Tibial artery (tissue), 4 donors: Measurements from ENCODE around the gene OSER1.

Experiments used
- DNase-seq, 2 donors: peaks; one replicate each; pipeline ENCODE4 v3.0.0-alpha.2; 2019
- H3K27ac ChIP-seq, 2 donors: fragments of 200-600 bp; sonication (generic) in 1 of 2; 1 replicate in 1 of 2; 2 replicates in 1 of 2; pipeline ENCODE4 v1.5.1; 2018 to 2019; ENCODE audit warnings: mild to moderate bottlenecking in 1 of 2
- H3K27me3 ChIP-seq, 2 donors: fragments of 200-600 bp; sonication (generic) in 1 of 2; one replicate each; pipeline versions ENCODE4 v1.5.1 to v1.6.0; 2016 to 2019
- H3K36me3 ChIP-seq, 3 donors: fragments of 200-600 bp; sonication (generic) in 2 of 3; one replicate each; pipeline ENCODE4 v1.5.1; 2016 to 2019; ENCODE audit warnings: mild to moderate bottlenecking in 2 of 3
- H3K4me1 ChIP-seq, 4 donors: fragments of 200-600 bp; sonication (generic) in 2 of 4; 1 replicate in 3 of 4; 2 replicates in 1 of 4; pipeline ENCODE4 v1.5.1; 2016 to 2019
- H3K4me3 ChIP-seq, 2 donors: fragments of 200-600 bp; sonication (generic) in 1 of 2; 1 replicate in 1 of 2; 2 replicates in 1 of 2; pipeline ENCODE4 v1.5.1; 2018 to 2019; ENCODE audit warnings: mild to moderate bottlenecking in 2 of 2
- H3K9me3 ChIP-seq, 3 donors: fragments of 200-600 bp; sonication (generic) in 1 of 3; one replicate each; pipeline ENCODE4 v1.5.1; 2016 to 2019
- CTCF ChIP-seq, 2 experiments: fragments of 200-600 bp in 1 of 2; fragments of 450-650 bp in 1 of 2; IDR thresholded peaks; one replicate each; pipeline ENCODE4 v1.5.1; 2017 to 2019; ENCODE audit warnings: antibody characterized with exemption in 2 of 2, mild to moderate bottlenecking in 1 of 2, moderate library complexity in 1 of 2
- intact Hi-C: fragments of 100-400 bp; cut with DNase I; formaldehyde crosslinking; loops from one replicate; pipeline ENCODE4 v1.15.0; 2023; ENCODE audit warnings: low total_unique reads

OSER1 gene

GRCh38 chr20:44218446-44218845, 7.9 kb upstream of the OSER1 start:
- intact Hi-C loops = loop anchor here (10.0 kb wide), 3 partner anchors 306 to 666 kb away; partner anchors contain the start of genes SERINC3 and YWHAB
- no peak for DNase-seq
- peaks cover 0 to 17% (median 0%) of the 10 kb centered on the region in 3 donors for H3K36me3 ChIP-seq
- no peak overlapping the region for H3K4me3 ChIP-seq
- no peak overlapping the region for H3K27ac ChIP-seq
- TF ChIP-seq CTCF (IDR thresholded peaks at IDR 0.05) = no peak
- peaks cover 0 to 8% (median 0%) of the 10 kb centered on the region in 4 donors for H3K4me1 ChIP-seq
- H3K9me3 ChIP-seq = no peaks in the 10 kb centered on the region
- no peaks in the 10 kb centered on the region for H3K27me3 ChIP-seq

GRCh38 chr20:44217342-44218092, 6.9 kb upstream of the OSER1 start:
- Histone ChIP-seq H3K36me3 (peaks cover 0 to 17% (median 0%) of the 10 kb centered on the region in 3 donors), H3K27ac (no peak overlapping the region), H3K9me3 (no peaks in the 10 kb centered on the region), H3K27me3 (no peaks in the 10 kb centered on the region), H3K4me1 (peaks cover 0 to 12% (median 2%) of the 10 kb centered on the region in 4 donors), H3K4me3 (no peak overlapping the region)
- TF ChIP-seq CTCF (IDR thresholded peaks at IDR 0.05) = peak; percentile 58 to 59
- intact Hi-C loops = loop anchor here (2.0 to 10.0 kb wide), 4 partner anchors 95 to 667 kb away; partner anchors contain the start of genes SERINC3 and YWHAB
- peak in 1 of 2 donors; percentile 41 for DNase-seq

GRCh38 chr20:44215125-44215524, 4.6 kb upstream of the OSER1 start:
- peak; percentile 65 to 76 for DNase-seq
- H3K27ac ChIP-seq = no peak overlapping the region
- no peaks in the 10 kb centered on the region for H3K9me3 ChIP-seq
- intact Hi-C loops = loop anchor here (10.0 kb wide), 3 partner anchors 310 to 670 kb away; partner anchors contain the start of genes SERINC3 and YWHAB
- peaks cover 0 to 23% (median 12%) of the 10 kb centered on the region in 4 donors for H3K4me1 ChIP-seq
- H3K36me3 ChIP-seq = peaks cover 0 to 8% (median 0%) of the 10 kb centered on the region in 3 donors
- no peak overlapping the region for H3K4me3 ChIP-seq
- H3K27me3 ChIP-seq = no peaks in the 10 kb centered on the region
- peak; percentile 72 to 75 for TF ChIP-seq CTCF (IDR thresholded peaks at IDR 0.05)

GRCh38 chr20:44212792-44213191, 2.2 kb upstream of the OSER1 start:
- Histone ChIP-seq H3K36me3 (peaks cover 0 to 8% (median 0%) of the 10 kb centered on the region in 3 donors), H3K27ac (peak overlapping the region in 1 of 2 donors; percentile 93), H3K4me1 (peaks cover 0 to 35% (median 23%) of the 10 kb centered on the region in 4 donors), H3K4me3 (no peak overlapping the region), H3K27me3 (no peaks in the 10 kb centered on the region), H3K9me3 (no peaks in the 10 kb centered on the region)
- TF ChIP-seq CTCF (IDR thresholded peaks at IDR 0.05) = no peak
- no peak for DNase-seq
- intact Hi-C loops = loop anchor here (10.0 kb wide), 3 partner anchors 312 to 672 kb away; partner anchors contain the start of genes SERINC3 and YWHAB

GRCh38 chr20:44211177-44212039, 837 bp upstream of the OSER1 start:
- TF ChIP-seq CTCF (IDR thresholded peaks at IDR 0.05) = no peak
- peaks cover 0 to 9% (median under 1%) of the 10 kb centered on the region in 3 donors for H3K36me3 ChIP-seq
- H3K9me3 ChIP-seq = no peaks in the 10 kb centered on the region
- H3K4me1 ChIP-seq = peaks cover 0 to 49% (median 30%) of the 10 kb centered on the region in 4 donors
- no peaks in the 10 kb centered on the region for H3K27me3 ChIP-seq
- intact Hi-C loops = loop anchor here (10.0 kb wide), 3 partner anchors 313 to 673 kb away; partner anchors contain the start of genes SERINC3 and YWHAB
- H3K27ac ChIP-seq = peak overlapping the region; percentile 93 to 99
- peak overlapping the region; percentile 78 to 98 for H3K4me3 ChIP-seq
- DNase-seq = peak; percentile 34 to 75
